GM12873 (cell line): ENCODE measurements around the gene SPATA20.

Experiments
- TF ChIP-seq, protein P1 (sequence below): IDR thresholded peaks from 2 replicates; pipeline ENCODE4 v1.5.1; 2012; ENCODE audit warnings: low read depth, mild to moderate bottlenecking, moderate library complexity, low read length, control low read depth; ENCODE audit not compliant: insufficient read depth; ENCODE audit errors: missing control alignments

Gene SPATA20

DNA sequence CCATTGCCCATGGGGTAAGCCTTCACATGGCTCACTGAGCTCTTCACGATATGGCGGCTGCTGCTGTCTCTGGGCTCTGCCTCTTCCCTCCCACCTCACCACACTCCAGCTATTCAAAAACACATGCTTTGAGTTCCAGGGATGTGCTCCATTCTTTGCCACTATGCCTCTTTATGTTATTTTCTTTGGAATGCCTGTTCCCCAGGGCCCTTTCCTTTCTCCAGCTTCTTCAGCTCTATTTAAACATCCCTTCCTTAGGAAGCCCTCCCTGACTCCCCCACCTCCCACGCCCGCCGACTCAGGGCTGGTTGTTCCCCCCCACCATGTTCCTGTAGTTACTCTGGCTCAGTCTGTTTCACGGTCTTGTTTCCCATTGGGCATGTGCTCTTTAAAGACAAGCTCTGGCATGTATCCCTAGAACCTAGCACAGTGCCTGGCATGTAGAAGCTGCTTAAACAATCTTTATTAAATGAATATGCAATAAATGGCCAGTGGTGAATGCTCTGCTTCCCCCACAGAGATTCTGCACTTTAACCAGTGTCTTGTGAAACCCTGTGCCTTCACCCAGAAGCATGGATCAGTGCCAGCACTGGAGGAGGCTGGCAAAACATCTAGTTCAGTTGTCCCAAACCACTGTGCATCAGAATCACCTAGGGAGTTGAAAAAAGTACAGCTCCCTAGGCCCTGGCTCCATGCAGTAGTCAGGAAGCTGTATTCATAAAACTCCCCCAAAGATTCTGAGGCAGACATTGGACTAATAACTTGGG lies 31.9 kb upstream of the SPATA20 start:
- TF ChIP-seq, protein P1, sequence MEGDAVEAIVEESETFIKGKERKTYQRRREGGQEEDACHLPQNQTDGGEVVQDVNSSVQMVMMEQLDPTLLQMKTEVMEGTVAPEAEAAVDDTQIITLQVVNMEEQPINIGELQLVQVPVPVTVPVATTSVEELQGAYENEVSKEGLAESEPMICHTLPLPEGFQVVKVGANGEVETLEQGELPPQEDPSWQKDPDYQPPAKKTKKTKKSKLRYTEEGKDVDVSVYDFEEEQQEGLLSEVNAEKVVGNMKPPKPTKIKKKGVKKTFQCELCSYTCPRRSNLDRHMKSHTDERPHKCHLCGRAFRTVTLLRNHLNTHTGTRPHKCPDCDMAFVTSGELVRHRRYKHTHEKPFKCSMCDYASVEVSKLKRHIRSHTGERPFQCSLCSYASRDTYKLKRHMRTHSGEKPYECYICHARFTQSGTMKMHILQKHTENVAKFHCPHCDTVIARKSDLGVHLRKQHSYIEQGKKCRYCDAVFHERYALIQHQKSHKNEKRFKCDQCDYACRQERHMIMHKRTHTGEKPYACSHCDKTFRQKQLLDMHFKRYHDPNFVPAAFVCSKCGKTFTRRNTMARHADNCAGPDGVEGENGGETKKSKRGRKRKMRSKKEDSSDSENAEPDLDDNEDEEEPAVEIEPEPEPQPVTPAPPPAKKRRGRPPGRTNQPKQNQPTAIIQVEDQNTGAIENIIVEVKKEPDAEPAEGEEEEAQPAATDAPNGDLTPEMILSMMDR = no peak

DNA sequence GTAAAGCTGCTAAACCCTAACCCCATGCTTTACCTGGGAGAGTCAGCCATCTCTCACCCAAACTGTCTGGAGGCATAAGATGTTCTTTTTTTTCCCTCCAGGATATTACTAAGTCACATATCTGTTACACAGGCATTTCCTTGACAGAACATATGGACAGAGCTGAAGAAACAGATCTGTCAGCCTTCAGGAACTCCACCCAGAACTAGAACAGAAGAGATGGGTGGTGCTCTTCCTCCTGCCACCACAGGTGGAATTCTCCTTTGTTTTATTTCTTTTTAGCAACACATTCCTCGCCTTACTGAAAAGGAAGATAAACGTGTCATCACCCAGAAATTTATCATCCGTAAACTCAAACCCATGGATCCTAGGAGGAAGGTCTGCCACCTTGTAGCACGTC lies 30.0 kb upstream of the SPATA20 start:
- TF ChIP-seq, protein P1 = no peak

DNA sequence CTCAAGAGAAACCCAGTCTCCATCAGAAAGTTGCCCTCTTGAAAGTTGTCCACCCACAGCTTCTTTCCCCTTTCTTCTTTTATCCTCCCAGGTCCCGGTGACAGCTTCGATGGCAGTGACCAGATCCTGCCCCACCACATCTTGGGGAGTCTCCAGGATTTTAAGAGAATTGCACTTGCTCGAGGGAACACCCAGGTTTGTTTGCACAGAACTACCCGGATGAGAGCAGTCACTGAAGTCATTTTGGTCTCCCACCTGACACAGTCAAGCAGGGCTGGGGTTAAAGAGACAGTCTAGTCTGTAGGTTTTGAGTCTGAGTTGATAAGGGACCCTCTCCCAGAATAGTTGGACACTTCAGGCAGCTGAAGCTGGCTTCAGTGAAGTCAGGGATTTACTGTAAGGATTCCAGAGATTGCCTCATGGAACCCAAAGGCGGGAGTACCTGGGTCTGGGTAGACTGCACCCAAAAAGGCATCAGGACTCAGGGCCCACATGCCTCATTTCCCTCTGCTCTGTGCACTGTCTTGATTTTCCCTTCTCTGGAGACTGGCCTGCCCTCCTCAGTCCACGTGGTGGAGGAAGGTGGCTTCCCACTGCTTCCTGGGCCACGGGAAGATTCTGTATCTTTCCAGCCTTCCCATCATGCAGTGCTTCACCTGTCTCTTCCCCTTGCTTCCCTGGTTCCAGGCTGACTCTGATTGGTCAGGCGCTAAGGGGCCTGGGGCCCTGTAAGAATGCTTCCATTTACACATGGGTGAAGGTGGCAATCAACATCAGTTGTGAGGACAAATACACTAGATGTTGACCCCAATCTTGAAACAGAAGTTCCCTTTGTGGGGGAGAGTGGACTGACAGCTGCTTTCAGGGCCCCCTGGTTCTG lies 29.2 kb upstream of the SPATA20 start:
- TF ChIP-seq, protein P1 = no peak

GRCh38 chr17:50518384-50519023 lies 28.5 kb upstream of the SPATA20 start:
- TF ChIP-seq, protein P1 = no peak

- TF ChIP-seq, protein P1 = no peak
Measured at GRCh38 chr17:50519141-50519834, 27.7 kb upstream of the SPATA20 start.

- TF ChIP-seq, protein P1 = no peak
Measured at GRCh38 chr17:50520483-50520882, 26.5 kb upstream of the SPATA20 start.

- TF ChIP-seq, protein P1 = no peak
Measured at GRCh38 chr17:50521514-50521913, 25.5 kb upstream of the SPATA20 start.
